ENCODE measurements around the gene TNS3. TPM values are rescaled to one million over a fixed set of nuclear protein-coding genes. Genes with fewer than 3 reads are reported as not detected.
"Not testable (repeated sequence)": the region's sequence is repeated elsewhere in the genome, so short reads cannot be mapped to it uniquely, and the experiment has no call there.

The TNS3 gene
- total RNA-seq, 1 donor from 2014 or later: 4.6 TPM

- ATAC-seq: peak; percentile 49
Observed at GRCh38 chr7:47444376-47445098, 137.4 kb downstream of the TNS3 start.

- no peak for ATAC-seq
Observed at GRCh38 chr7:47443049-47443448, 138.9 kb downstream of the TNS3 start.

GRCh38 chr7:47442605-47442865, 139.4 kb downstream of the TNS3 start:
- no peak for ATAC-seq

DNA sequence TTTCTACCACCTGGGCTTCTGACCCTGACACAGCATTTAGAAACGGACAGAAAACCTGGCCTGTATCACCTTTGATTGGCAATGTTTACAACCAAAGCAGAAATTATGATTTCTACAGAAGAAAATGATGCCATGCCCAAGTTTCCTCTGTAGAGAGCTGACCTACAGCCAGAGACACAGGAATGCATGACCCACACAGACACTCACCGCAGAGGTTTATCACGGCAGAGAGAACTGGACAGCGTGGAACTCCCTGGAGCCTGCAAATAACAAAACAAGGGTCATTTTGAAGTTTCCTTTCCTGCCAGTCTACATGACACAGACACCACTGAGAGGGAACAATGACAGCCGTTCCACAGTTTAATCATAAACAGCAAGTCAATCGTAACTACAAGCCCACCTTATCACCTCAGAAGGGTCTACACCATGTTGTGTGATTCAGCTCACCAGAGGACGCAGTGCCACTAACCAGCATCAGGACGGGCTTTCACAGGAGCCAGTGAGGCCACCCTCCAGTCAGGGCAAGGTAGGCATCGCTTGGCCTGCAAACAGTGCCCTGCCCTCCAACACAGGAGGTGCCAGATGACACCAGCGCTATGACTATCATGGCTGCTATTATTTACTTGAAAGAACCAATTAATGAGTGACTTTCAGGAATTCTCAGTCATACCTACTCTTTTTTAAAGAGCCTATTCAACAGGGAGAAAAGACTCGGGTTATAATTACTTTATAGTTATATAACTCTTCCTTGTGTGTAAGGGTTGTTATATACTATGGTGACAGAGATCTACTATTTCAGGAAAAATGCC, 139.9 kb downstream of the TNS3 start:
- ATAC-seq: no peak

DNA sequence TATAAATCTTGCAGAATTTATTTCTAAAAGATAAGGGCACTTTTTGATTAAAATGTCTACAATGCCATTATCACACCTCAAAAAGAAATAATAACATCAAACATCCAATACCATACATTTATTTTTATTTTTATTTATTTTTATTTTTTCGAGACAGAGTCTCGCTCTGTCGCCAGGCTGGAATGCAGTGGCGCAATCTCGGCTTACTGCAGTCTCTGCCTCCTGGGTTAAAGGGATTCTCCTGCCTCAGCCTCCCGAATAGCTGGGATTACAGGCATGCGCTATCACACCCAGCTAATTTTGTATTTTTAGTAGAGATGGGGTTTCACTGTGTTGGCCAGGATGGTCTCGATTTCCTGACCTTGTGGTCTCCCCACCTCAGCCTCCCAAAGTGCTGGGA, 140.9 kb downstream of the TNS3 start:
- ATAC-seq: not testable (repeated sequence)

- ATAC-seq: no peak
Observed at GRCh38 chr7:47440320-47440719, 141.6 kb downstream of the TNS3 start.

DNA sequence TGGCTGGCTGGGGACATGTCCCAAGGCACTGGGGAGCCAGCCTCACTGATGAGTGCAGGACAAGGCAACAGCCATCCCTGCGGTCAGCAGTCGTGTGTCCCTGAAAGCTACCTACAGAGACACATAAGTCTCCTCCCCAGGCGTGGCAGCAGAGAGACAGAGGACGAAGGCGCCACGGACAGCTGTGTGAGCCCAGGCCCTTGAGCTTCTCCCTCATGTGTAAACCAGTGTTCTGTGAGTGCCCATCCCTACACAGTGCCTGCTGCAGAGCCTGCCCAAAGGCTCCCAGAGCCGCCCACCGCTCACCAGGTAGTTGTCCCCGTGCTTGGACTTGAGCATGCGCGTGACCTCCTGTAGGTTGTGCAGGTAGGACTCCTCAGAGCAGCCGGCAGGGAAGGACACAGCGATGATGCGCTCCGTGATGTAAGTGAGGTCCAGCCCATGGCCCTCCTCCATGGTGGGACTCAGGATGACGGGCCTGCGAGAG, 142.7 kb downstream of the TNS3 start:
- no peak for ATAC-seq

- no peak for ATAC-seq
Observed at GRCh38 chr7:47438411-47439029, 143.4 kb downstream of the TNS3 start.

DNA sequence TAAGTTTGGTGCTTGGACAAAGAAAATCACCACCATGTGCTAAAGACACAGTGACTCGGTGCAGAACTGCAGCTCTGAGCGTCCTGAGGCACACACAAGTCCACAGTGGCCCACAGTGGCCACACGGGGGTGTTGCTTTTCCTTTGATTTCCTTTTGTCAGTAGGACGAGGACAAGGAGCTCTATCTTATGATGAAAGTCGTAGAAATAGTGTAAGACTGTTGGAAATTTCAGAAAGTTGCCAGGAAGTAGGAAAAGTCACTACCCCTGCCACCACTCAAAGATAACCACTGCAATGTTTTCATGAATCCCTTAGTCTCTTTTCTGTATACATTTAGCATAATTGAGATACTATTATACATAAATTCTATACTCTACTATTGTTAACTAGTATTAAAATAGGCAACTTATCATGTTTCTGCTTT, 146.0 kb downstream of the TNS3 start:
- ATAC-seq: peak; percentile 74

DNA sequence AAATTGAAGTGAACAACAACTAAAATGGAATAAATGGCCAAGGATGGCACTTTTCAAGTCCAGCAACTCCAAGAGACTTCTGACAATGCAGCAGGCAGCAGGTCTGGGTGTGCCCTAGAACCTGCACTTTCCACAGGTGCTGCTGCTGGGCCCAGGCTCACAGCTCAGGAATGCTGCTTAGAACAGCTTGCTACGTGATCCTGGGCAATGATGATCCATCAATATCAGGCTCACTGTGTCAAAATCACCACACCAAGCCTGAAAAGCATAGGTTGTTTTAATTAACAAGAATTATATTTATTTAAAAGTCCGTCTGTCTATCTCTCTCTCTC, 148.4 kb downstream of the TNS3 start:
- ATAC-seq: no peak

GRCh38 chr7:47432671-47433563, 149.0 kb downstream of the TNS3 start:
- ATAC-seq: no peak

DNA sequence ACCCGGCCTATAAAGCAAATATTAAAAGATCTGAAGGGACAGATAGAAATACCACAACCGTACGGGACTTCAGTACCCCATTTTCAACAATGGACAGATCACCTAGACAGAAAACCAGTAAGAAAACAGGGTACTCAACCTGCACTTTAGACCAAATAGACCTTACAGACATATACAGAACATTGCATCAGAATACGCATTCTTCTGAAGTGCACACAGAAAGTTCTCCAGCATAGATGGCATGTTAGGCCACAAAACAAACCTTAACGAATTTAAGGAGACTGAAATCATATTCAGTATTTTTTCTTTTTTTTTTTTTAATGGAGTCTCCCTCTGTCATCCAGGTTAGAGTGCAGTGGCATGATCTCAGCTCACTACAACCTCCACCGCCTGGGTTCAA, 151.5 kb downstream of the TNS3 start:
- no peak for ATAC-seq

DNA sequence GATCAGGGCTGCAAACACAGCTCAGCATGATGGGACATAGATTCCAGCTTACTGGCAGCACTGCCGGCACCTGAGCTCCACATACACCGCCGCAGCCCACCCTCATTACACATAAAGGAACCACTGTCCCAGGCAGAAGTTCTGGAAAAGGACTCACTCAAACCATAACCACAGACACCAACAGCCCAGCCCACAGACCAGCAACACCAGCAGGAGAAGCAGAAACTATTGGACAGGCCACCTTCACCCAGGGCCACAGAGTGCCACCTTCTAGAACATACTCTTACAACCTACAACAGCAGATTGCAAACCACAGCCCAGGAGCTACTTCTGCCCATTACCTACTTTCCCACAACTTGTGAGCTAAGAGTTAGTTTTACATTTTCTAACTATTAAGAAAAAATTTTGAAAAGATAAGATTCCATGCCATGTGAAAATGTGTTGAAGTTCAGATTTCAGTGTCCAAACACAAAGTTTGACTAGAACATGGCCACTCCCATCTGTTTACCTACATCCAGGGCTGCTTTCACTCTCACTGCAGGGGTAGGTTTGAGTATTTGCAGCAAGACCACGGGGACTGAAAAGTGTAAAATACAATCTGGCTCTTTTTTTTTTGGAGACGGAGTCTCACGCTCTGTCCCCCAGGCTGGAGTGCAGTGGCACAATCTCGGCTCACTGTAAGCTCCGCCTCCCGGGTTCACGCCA, 153.0 kb downstream of the TNS3 start:
- no peak for ATAC-seq

- no peak for ATAC-seq
Observed at GRCh38 chr7:47428052-47428767, 153.7 kb downstream of the TNS3 start.

- no peak for ATAC-seq
Observed at GRCh38 chr7:47427051-47427643, 154.8 kb downstream of the TNS3 start.

DNA sequence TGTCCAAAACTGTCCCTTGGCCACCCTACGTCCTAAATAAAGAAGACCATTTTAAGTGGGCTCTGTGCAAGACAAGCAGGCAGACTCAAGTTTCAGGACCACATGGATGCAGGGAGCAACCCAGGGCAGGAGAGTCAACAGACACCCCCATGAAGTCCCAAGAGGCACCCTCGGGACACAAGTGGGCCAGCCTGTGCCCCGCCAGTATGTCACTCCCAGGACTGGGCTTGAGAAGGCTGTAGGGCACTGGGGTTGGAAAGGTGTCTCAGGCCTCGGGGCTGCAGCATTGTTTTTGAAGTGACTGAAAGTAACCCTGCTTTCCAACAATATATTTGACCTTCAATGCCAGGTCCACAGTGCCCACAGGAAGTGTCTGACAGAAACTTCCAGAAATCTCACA, 157.4 kb downstream of the TNS3 start:
- no peak for ATAC-seq

- no peak for ATAC-seq
Observed at GRCh38 chr7:47423196-47423595, 158.7 kb downstream of the TNS3 start.

GRCh38 chr7:47422611-47423010, 159.3 kb downstream of the TNS3 start:
- no peak for ATAC-seq

GRCh38 chr7:47421456-47421855, 160.5 kb downstream of the TNS3 start:
- ATAC-seq: no peak

- no peak for ATAC-seq
Observed at GRCh38 chr7:47420122-47420780, 161.7 kb downstream of the TNS3 start.

DNA sequence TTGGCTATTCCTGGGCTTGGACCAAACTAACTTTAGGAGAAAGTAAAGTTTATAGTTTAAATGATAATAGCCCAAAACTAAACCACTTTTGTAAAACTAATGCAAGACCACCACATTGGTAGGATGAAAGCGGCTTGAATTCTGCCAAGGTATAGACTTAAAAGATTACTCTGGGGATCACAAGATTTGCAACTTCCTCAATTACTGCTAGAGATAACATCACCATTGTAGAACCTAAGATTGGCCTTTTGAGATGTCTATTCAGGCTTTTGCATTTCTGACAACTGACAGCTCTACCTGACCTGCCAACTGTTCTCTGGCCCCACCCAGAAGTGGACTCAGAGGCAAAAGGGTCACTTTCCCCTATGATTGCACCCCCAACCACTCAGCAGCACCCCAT, 162.4 kb downstream of the TNS3 start:
- no peak for ATAC-seq

Data from esophagus mucosa (tissue), 1 donor.